ENCODE data around the gene ACTN4.
"Not testable (repeated sequence)": the region's sequence is repeated elsewhere in the genome, so short reads cannot be mapped to it uniquely, and the experiment has no call there.

Gene ACTN4

DNA sequence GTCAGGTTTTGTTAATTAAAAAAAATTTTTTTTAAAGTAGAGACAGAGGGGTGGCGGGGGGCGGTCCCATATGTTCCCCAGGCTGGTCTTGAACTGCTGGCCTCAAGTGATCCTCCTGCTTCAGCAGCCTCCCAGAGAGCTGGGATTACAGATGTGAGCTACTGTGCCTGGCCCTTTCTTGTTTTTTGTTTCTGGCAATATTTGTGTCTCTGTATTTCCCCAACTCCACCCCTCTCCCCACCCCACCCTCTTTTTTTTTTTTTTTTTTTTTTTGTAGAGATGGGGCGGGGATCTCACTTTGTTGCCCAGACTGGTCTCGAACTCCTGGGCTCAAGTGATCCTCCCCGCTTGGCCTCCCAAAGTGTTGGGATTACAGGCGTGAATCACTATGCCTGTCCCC, 97.4 kb downstream of the ACTN4 start:
- no peaks in the 10 kb centered on the region for H3K9me3 ChIP-seq (ENCODE audit: control insufficient read depth, insufficient read depth, low read length)
- H3K27me3 ChIP-seq (ENCODE audit: control insufficient read depth, insufficient read depth, low read length), result no peaks in the 10 kb centered on the region
- no peak overlapping the region for H3K4me3 ChIP-seq (ENCODE audit: low read depth, low read length)
- H3K36me3 ChIP-seq (ENCODE audit: control insufficient read depth, insufficient read depth, low read length), result no peaks in the 10 kb centered on the region
- no peak overlapping the region for H3K27ac ChIP-seq (ENCODE audit: low read depth, low read length)
- no peak overlapping the region for H3K9ac ChIP-seq (ENCODE audit: low read depth, low read length)
- H3K4me1 ChIP-seq (ENCODE audit: control insufficient read depth, insufficient read depth, low read length), result no peaks in the 10 kb centered on the region

DNA sequence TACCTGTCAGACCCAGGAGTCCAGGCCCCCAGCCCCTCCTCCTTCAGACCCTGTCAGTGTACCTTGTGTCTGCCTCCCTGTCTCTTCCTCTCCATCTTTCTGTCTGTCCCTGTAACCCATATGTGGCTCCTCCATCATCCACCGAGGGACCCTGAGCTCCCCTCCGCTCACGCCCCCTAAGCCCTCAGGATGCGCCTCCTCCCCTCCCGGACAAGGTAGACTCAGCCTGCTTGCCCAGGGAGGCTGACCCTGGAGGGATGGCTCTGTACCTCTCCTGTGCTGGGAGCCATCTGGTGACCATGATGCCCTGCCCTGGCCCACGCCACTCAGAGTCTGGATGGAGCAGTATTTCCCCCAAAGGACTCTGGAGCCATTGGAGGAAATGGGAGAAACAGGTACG, 97.9 kb downstream of the ACTN4 start:
- no peak overlapping the region for H3K27ac ChIP-seq (ENCODE audit: low read depth, low read length)
- H3K36me3 ChIP-seq (ENCODE audit: control insufficient read depth, insufficient read depth, low read length), result no peaks in the 10 kb centered on the region
- H3K4me1 ChIP-seq (ENCODE audit: control insufficient read depth, insufficient read depth, low read length), result no peaks in the 10 kb centered on the region
- H3K9ac ChIP-seq (ENCODE audit: low read depth, low read length), result no peak overlapping the region
- no peak overlapping the region for H3K4me3 ChIP-seq (ENCODE audit: low read depth, low read length)
- H3K9me3 ChIP-seq (ENCODE audit: control insufficient read depth, insufficient read depth, low read length), result no peaks in the 10 kb centered on the region
- no peaks in the 10 kb centered on the region for H3K27me3 ChIP-seq (ENCODE audit: control insufficient read depth, insufficient read depth, low read length)

- not testable (repeated sequence) for H3K4me3 ChIP-seq (ENCODE audit: low read depth, low read length); H3K4me1 ChIP-seq (ENCODE audit: control insufficient read depth, insufficient read depth, low read length); H3K27ac ChIP-seq (ENCODE audit: low read depth, low read length); H3K36me3 ChIP-seq (ENCODE audit: control insufficient read depth, insufficient read depth, low read length); H3K27me3 ChIP-seq (ENCODE audit: control insufficient read depth, insufficient read depth, low read length); H3K9ac ChIP-seq (ENCODE audit: low read depth, low read length); H3K9me3 ChIP-seq (ENCODE audit: control insufficient read depth, insufficient read depth, low read length)
These were observed 106.3 kb downstream of the ACTN4 start for GRCh38 chr19:38753783-38754182.

GRCh38 chr19:38754196-38754595, 106.7 kb downstream of the ACTN4 start:
- H3K27ac ChIP-seq (ENCODE audit: low read depth, low read length); H3K4me3 ChIP-seq (ENCODE audit: low read depth, low read length); H3K9ac ChIP-seq (ENCODE audit: low read depth, low read length); H3K4me1 ChIP-seq (ENCODE audit: control insufficient read depth, insufficient read depth, low read length); H3K9me3 ChIP-seq (ENCODE audit: control insufficient read depth, insufficient read depth, low read length); H3K27me3 ChIP-seq (ENCODE audit: control insufficient read depth, insufficient read depth, low read length); H3K36me3 ChIP-seq (ENCODE audit: control insufficient read depth, insufficient read depth, low read length): not testable (repeated sequence)

- no peak overlapping the region for H3K9ac ChIP-seq (ENCODE audit: low read depth, low read length)
- H3K4me3 ChIP-seq (ENCODE audit: low read depth, low read length), result no peak overlapping the region
- no peaks in the 10 kb centered on the region for H3K9me3 ChIP-seq (ENCODE audit: control insufficient read depth, insufficient read depth, low read length)
- H3K27ac ChIP-seq (ENCODE audit: low read depth, low read length), result no peak overlapping the region
- H3K4me1 ChIP-seq (ENCODE audit: control insufficient read depth, insufficient read depth, low read length), result no peaks in the 10 kb centered on the region
- no peaks in the 10 kb centered on the region for H3K36me3 ChIP-seq (ENCODE audit: control insufficient read depth, insufficient read depth, low read length)
- no peaks in the 10 kb centered on the region for H3K27me3 ChIP-seq (ENCODE audit: control insufficient read depth, insufficient read depth, low read length)
These were observed 112.1 kb downstream of the ACTN4 start for GRCh38 chr19:38759590-38760003.

GRCh38 chr19:38760805-38761517, 113.5 kb downstream of the ACTN4 start:
- H3K36me3 ChIP-seq (ENCODE audit: control insufficient read depth, insufficient read depth, low read length); H3K4me1 ChIP-seq (ENCODE audit: control insufficient read depth, insufficient read depth, low read length); H3K27ac ChIP-seq (ENCODE audit: low read depth, low read length); H3K27me3 ChIP-seq (ENCODE audit: control insufficient read depth, insufficient read depth, low read length); H3K9ac ChIP-seq (ENCODE audit: low read depth, low read length); H3K4me3 ChIP-seq (ENCODE audit: low read depth, low read length); H3K9me3 ChIP-seq (ENCODE audit: control insufficient read depth, insufficient read depth, low read length): not testable (repeated sequence)

DNA sequence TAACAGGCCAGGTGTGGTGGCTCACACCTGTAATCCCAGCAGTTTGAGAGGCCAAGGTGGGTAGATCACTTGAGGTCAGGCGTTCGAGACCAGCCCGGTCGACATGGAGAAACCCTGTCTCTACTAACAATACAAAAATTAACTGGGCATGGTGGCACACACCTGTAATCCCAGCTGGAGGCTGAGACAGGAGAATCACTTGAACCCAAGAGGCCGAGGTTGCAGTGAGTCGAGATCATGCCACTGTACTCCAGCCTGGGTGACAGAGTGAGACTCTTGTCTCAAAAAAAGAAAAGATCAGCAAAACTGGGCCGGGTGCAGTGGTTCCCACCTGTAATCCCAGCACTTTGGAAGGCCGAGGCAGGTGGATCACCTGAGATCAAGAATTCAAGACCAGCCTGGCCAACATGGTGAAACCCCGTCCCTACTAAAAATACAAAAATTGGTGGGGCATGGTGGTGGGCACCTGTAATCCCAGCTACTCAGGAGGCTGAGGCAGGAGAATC, 114.5 kb downstream of the ACTN4 start:
- not testable (repeated sequence) for H3K4me3 ChIP-seq (ENCODE audit: low read depth, low read length); H3K9me3 ChIP-seq (ENCODE audit: control insufficient read depth, insufficient read depth, low read length); H3K36me3 ChIP-seq (ENCODE audit: control insufficient read depth, insufficient read depth, low read length); H3K27me3 ChIP-seq (ENCODE audit: control insufficient read depth, insufficient read depth, low read length); H3K4me1 ChIP-seq (ENCODE audit: control insufficient read depth, insufficient read depth, low read length); H3K9ac ChIP-seq (ENCODE audit: low read depth, low read length); H3K27ac ChIP-seq (ENCODE audit: low read depth, low read length)

- Histone ChIP-seq H3K27me3 (ENCODE audit: control insufficient read depth, insufficient read depth, low read length) (no peaks in the 10 kb centered on the region), H3K4me1 (ENCODE audit: control insufficient read depth, insufficient read depth, low read length) (no peaks in the 10 kb centered on the region), H3K9ac (ENCODE audit: low read depth, low read length) (no peak overlapping the region), H3K36me3 (ENCODE audit: control insufficient read depth, insufficient read depth, low read length) (no peaks in the 10 kb centered on the region), H3K9me3 (ENCODE audit: control insufficient read depth, insufficient read depth, low read length) (no peaks in the 10 kb centered on the region), H3K27ac (ENCODE audit: low read depth, low read length) (no peak overlapping the region), H3K4me3 (ENCODE audit: low read depth, low read length) (no peak overlapping the region)
These were observed 116.4 kb downstream of the ACTN4 start for GRCh38 chr19:38763795-38764220.

- Histone ChIP-seq H3K27ac (ENCODE audit: low read depth, low read length) (no peak overlapping the region), H3K9ac (ENCODE audit: low read depth, low read length) (no peak overlapping the region), H3K4me3 (ENCODE audit: low read depth, low read length) (no peak overlapping the region), H3K36me3 (ENCODE audit: control insufficient read depth, insufficient read depth, low read length) (no peaks in the 10 kb centered on the region), H3K27me3 (ENCODE audit: control insufficient read depth, insufficient read depth, low read length) (no peaks in the 10 kb centered on the region), H3K4me1 (ENCODE audit: control insufficient read depth, insufficient read depth, low read length) (no peaks in the 10 kb centered on the region), H3K9me3 (ENCODE audit: control insufficient read depth, insufficient read depth, low read length) (no peaks in the 10 kb centered on the region)
These were observed 117.8 kb downstream of the ACTN4 start for GRCh38 chr19:38765214-38765613.

DNA sequence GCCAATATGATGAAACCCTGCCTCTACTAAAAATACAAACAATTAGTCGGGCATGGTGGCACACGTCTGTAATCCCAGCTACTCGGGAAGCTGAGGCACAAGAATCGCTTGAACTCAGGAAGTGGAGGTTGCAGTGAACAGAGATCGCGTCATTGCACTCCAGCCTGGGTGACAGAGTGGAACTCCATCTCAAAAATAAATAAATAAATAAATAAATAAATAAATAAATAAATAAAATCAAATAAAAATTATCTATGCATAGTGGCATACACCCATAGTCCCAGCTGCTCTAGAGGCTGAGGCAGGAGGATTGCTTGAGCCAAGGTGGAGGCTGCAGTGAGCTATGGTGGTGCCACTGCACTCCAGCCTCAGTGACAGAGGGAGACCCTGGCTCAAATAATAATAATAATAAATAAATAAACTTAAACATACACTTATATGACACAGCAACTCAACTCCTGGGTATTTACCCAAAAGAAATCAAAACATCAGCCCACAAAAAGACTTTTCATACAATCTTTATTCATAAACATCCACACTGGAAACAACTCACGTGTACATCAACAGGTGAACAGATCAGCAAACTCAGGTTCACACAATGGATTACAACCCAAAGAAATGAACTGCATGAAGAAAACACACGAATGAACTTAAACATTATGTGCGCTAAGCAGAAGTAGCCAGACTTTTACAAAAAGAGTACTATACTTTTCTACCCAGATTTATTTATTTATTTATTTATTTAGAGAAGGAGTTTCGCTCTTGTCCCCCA, 119.0 kb downstream of the ACTN4 start:
- H3K4me3 ChIP-seq (ENCODE audit: low read depth, low read length), result no peak overlapping the region
- H3K9me3 ChIP-seq (ENCODE audit: control insufficient read depth, insufficient read depth, low read length), result no peaks in the 10 kb centered on the region
- no peak overlapping the region for H3K27ac ChIP-seq (ENCODE audit: low read depth, low read length)
- H3K4me1 ChIP-seq (ENCODE audit: control insufficient read depth, insufficient read depth, low read length), result no peaks in the 10 kb centered on the region
- H3K36me3 ChIP-seq (ENCODE audit: control insufficient read depth, insufficient read depth, low read length), result no peaks in the 10 kb centered on the region
- H3K9ac ChIP-seq (ENCODE audit: low read depth, low read length), result no peak overlapping the region
- no peaks in the 10 kb centered on the region for H3K27me3 ChIP-seq (ENCODE audit: control insufficient read depth, insufficient read depth, low read length)

- no peak overlapping the region for H3K4me3 ChIP-seq (ENCODE audit: low read depth, low read length)
These were observed 122.3 kb downstream of the ACTN4 start for GRCh38 chr19:38769635-38770211.

More at GRCh38 chr19:38769635-38770211, 122.3 kb downstream of the ACTN4 start:
- Histone ChIP-seq H3K27ac (ENCODE audit: low read depth, low read length) (no peak overlapping the region), H3K27me3 (ENCODE audit: control insufficient read depth, insufficient read depth, low read length) (no peaks in the 10 kb centered on the region), H3K36me3 (ENCODE audit: control insufficient read depth, insufficient read depth, low read length) (no peaks in the 10 kb centered on the region), H3K4me1 (ENCODE audit: control insufficient read depth, insufficient read depth, low read length) (no peaks in the 10 kb centered on the region), H3K9me3 (ENCODE audit: control insufficient read depth, insufficient read depth, low read length) (no peaks in the 10 kb centered on the region), H3K9ac (ENCODE audit: low read depth, low read length) (no peak overlapping the region)
